Omental fat pad (tissue), 4 donors: ENCODE results near the gene B4GAT1. TPM values are rescaled to one million over a fixed set of nuclear protein-coding genes. Genes with fewer than 3 reads are reported as not detected.
"Not testable (repeated sequence)": the region's sequence is repeated elsewhere in the genome, so short reads cannot be mapped to it uniquely, and the experiment has no call there.

Experiments
- ATAC-seq: fragments of 150-250 bp; one replicate; pipeline ENCODE4 v1.9.1; 2016; ENCODE audit warnings: mild to moderate bottlenecking, moderate library complexity; ENCODE audit not compliant: low FRiP score
- DNase-seq: peaks from one replicate; pipeline ENCODE4 v3.0.0-alpha.2; 2019; ENCODE audit warnings: low spot score
- total RNA-seq, 4 donors: library from RNA; depleted of rRNA; stranded (reverse); fragments of >200 nt; gene quantifications; one replicate each; pipeline ENCODE4 v1.1.0, GENCODE V29; 2016
- TF ChIP-seq, protein P1 (sequence below), 3 donors: fragments of 450-650 bp; IDR thresholded peaks; one replicate each; pipeline ENCODE4 v1.5.1; 2016 to 2017; ENCODE audit warnings: antibody characterized with exemption in 3 of 3, mild to moderate bottlenecking in 3 of 3, moderate library complexity in 2 of 3

The B4GAT1 gene
- total RNA-seq, 4 donors from 2014 or later, result 13.3 to 37.1 (median 21.1) TPM

DNA sequence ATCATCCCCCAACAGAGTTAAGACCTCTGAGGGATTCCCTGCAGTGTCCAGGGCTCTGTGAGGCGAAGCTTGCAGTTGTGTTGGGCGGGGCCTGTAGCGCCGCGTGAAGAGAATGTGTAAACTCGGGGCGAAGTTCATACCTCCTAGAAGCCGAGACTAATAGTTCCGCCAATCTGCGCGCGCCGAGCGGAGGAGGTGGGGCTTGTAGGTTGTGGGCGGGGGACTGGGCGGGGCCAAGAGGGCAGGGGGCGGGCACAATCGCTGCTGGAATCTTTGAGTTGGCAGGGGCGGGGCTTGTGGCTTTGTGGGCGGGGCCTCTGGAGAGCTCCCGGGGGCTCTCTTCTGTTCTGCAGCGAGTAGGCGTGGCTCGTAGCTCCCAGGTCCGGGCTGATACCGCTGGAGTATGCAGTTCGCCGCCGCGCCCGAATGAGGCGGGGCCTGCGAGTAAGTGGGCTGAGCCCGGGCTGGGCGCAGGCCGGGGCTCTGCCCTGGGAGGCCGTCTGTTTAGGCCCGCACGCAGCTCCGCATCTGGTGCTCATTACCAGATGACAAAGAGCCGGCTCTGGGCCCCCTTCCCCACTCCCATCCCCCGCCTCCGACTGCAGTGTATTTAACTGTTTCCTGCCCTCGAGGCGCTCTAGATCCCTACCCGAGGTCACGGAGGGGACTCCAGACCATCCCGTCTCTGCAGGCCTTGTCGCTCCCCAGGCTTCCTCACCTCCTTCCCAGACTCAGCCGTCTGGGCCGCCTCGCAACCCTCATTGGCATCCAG is 34.7 kb downstream of the B4GAT1 start:
- peak; percentile 95 for ATAC-seq

DNA sequence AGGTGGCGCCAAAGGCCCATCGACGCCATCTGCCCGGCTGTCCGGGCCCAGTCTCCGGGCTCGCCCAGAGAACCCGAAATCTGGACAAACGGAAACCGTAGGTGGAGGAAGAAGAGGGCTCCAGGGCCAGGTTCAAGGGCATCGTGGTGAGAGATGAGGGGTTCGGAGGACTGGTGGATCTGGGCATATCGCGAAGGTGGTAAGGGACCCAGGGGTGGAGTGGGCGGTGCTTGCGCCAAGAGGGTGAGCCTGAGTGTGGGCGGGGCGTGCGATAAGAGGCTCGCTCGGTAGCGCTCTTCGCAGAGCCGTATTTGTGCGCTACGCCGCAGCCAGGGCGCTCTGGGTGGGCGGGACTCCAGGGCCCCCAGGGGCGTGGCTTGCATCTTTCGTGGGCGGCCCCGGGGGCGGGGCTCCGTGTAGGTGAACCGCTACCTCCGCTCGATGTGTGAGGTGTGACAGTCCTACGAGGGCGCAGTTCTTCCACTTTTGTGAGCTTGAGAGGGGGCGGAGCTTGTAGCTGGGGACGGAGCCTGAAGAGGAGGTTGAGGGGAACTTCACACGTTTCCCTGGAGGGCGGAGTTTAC is 35.4 kb downstream of the B4GAT1 start:
- ATAC-seq (peak; percentile 76), DNase-seq (peak; percentile 78)
- TF ChIP-seq, protein P1, sequence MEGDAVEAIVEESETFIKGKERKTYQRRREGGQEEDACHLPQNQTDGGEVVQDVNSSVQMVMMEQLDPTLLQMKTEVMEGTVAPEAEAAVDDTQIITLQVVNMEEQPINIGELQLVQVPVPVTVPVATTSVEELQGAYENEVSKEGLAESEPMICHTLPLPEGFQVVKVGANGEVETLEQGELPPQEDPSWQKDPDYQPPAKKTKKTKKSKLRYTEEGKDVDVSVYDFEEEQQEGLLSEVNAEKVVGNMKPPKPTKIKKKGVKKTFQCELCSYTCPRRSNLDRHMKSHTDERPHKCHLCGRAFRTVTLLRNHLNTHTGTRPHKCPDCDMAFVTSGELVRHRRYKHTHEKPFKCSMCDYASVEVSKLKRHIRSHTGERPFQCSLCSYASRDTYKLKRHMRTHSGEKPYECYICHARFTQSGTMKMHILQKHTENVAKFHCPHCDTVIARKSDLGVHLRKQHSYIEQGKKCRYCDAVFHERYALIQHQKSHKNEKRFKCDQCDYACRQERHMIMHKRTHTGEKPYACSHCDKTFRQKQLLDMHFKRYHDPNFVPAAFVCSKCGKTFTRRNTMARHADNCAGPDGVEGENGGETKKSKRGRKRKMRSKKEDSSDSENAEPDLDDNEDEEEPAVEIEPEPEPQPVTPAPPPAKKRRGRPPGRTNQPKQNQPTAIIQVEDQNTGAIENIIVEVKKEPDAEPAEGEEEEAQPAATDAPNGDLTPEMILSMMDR (IDR thresholded peaks at IDR 0.05), result peak in 2 of 3 donors; percentile 13 to 66

More for the DNA sequence above, 34.7 kb downstream of the B4GAT1 start:
- peak; percentile 99 for DNase-seq
- TF ChIP-seq, protein P1 (IDR thresholded peaks at IDR 0.05), result no peak

DNA sequence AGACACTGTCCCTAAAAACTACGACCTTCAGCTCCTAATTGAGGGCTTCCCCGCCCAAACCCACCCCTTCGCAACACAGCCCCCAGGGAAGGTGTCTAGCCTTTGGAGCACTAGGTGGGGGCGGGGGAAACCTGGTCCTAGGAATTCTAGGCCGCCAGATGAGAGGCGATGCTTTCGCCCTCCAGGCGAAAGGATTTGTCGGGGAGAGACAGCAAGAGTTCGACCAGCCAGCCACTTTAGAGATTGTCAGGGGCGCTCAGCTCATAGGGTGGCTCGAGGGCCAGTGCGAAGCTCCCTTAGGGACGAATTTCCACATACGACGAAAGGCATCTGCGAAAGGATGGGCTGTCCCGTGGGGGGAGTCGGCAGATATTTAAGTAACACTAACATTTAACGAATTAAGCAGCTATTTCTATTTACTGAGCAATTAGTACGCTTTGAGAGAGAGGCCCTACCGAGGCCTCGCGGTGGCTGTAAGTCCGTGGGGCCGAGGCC is 35.9 kb downstream of the B4GAT1 start:
- ATAC-seq, result no peak
- DNase-seq, result no peak
- TF ChIP-seq, protein P1 (IDR thresholded peaks at IDR 0.05), result no peak

DNA sequence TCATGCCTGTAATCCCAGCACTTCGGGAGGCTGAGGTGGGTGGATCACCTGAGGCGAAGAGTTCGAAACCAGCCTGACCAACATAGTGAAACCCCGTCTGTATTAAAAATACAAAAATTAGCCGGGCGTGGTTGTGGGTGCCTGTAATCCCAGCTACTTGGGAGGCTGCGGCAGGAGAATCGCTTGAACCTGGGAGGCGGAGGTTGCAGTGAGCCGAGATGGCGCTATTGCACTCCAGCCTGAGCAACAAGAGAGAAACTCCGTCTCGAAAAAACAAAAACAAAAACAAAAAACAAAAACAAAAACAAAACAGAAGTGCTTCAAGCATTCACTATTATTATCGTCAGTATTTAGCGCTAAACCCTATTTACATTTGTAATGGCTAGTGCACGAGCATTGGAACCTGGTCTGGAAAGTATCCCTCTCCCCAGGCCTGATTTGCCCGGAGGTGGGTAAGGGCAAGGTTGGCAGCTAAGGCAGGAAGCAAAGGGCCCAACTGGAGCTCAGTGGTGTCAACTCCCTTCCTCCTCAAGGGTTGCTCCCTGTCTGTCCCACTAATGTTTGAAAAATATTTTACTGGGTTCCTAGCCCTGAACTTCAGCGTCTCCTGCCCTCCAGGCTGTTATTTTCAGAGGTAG is 36.5 kb downstream of the B4GAT1 start:
- not testable (repeated sequence) for ATAC-seq, DNase-seq

DNA sequence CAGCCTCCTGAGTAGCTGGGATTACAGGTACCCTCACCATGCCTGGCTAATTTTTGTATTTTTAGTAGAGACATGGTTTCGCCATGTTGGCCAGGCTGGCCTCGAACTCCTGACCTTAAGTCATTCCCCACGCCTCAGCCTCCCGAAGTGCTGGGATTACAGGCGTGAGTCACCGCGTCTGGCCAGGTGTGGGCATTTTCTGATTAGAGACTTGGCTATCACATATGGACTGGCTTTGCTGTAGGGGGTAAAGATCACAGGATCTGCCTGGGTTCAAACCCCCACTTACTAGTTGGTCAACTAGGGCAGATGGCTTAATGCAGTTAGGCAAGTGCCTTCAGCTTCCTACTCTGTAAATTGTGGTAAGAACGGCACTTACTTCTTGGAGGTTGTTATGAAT is 37.1 kb downstream of the B4GAT1 start:
- TF ChIP-seq, protein P1 (IDR thresholded peaks at IDR 0.05), result no peak
- DNase-seq (no peak), ATAC-seq (no peak)

DNA sequence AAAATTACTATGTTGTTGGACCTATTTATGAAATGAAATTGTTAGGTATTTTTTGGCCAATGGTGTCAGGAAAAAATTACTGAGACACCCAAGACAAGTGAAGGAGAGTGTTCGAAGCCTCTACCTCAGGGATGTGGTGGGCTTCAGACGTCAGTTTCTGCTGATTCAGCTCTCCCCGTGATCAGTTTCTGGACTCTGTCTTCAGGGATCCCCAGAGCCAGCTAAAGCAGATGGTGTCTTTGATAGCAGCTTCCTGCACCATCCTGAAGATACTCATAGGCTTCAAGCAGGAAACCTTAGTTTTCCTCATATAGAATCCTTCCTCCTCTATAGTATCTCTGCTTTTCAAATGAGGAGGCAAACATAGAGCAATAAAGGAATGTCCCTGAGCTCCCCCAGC is 38.0 kb downstream of the B4GAT1 start:
- ATAC-seq, result no peak
- TF ChIP-seq, protein P1 (IDR thresholded peaks at IDR 0.05), result no peak
- DNase-seq, result no peak

DNA sequence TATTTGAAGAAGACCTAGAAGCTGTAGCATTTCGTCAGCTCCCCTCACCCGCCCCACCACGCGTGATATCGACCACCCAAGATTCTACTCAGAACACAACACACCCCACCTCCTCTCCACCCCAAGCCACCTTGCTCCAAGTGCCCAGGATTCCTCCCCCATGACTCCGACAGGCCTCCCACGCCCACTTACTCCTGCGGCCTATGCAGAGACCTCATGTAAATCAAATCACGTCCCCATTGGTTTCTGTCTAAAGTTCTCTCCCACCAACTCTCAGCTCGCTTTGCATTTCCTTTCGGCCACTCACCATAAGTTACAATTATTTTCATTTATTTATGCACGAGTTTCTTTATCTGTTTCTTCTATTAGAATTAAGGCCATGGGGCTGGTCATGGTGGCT is 44.8 kb downstream of the B4GAT1 start:
- DNase-seq (no peak), ATAC-seq (no peak)
- TF ChIP-seq, protein P1 (IDR thresholded peaks at IDR 0.05), result no peak
